ENCODE results near the gene IMPA2.

DNA sequence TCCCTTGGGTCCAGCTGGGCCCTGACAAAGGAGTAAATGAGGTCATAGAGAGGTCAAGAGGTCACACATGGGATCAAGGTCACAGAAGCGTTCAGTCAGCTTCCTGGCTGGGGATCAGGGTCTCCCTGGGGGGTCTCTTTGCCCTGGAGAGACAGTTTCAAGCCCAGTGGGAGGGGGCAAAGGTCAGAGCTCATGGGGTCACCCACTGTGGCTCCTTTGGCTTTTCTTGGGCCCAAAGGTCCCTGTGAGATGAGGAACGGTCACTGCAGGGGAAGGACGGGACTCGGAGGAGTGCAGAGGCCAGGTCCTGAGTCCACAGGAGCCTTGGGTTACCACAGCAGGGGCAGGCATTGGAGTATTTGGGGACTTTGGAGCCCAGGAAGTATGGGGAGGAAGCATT, 81.7 kb downstream of the IMPA2 start:
- TF ChIP-seq GATA2 (IDR thresholded peaks at IDR 0.05; ENCODE audit: low read depth, low read length) (no peak), GATA3 (IDR thresholded peaks at IDR 0.05; ENCODE audit: low read depth, low read length) (no peak)

All from SH-SY5Y (cell line).